Measurements from ENCODE around the gene SMYD3. TPM values are rescaled to one million over a fixed set of nuclear protein-coding genes. Genes with fewer than 3 reads are reported as not detected.
A peak's percentile ranks its signal among the peaks of the same experiment; 100 is the strongest.

SMYD3 gene
- total RNA-seq, 1 donor from 2014 or later: 31.9 TPM

DNA sequence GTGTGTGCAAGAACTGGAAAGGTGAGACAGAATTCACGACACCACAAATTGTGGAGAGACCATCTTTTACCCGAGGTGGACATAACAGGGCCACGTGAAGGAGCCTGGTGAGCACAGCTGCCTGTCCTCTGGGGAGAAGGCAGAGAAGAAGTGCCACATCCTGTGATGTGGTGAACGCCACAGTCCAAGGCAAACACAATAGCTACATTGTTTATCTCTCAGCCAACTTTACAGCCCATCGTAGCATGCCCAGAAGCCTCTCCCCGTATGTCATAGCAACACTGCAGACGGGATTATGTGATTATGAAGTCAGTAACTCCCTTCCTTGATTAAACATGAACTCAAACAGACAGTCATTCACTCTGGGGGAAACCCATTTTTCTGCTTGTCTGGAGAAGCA, 612.2 kb downstream of the SMYD3 start:
- Mint-ChIP-seq H3K9me3 (ENCODE audit: low read depth) (peaks cover 21% of the 10 kb centered on the region), H3K27me3 (no peaks in the 10 kb centered on the region), H3K36me3 (ENCODE audit: insufficient read depth) (peaks cover 14% of the 10 kb centered on the region), H3K4me3 (ENCODE audit: low read depth) (no peak overlapping the region), H3K4me1 (ENCODE audit: low read depth) (no peaks in the 10 kb centered on the region), H3K27ac (no peak overlapping the region)
- TF ChIP-seq, protein P1, sequence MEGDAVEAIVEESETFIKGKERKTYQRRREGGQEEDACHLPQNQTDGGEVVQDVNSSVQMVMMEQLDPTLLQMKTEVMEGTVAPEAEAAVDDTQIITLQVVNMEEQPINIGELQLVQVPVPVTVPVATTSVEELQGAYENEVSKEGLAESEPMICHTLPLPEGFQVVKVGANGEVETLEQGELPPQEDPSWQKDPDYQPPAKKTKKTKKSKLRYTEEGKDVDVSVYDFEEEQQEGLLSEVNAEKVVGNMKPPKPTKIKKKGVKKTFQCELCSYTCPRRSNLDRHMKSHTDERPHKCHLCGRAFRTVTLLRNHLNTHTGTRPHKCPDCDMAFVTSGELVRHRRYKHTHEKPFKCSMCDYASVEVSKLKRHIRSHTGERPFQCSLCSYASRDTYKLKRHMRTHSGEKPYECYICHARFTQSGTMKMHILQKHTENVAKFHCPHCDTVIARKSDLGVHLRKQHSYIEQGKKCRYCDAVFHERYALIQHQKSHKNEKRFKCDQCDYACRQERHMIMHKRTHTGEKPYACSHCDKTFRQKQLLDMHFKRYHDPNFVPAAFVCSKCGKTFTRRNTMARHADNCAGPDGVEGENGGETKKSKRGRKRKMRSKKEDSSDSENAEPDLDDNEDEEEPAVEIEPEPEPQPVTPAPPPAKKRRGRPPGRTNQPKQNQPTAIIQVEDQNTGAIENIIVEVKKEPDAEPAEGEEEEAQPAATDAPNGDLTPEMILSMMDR (IDR thresholded peaks at IDR 0.05; ENCODE audit: unreplicated experiment): no peak
- DNase-seq (ENCODE audit: low spot score, unreplicated experiment): no peak

DNA sequence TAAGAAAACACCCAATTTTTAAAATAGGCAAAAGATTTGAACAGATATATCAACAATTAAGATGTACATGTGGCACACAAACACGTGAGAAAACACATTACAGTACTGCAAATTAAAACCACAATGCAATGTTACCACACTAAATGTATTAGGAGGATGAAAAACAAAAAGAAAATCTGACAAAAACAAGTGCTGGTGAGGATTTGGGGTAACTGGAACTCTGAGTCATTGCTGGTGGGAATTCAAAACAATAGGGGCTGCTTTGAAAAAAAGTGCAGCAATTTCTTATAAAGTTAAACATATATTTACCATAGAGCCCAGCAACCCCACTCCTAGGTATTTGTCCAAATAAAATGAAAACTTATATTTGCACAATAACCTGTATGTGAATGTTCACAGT, 614.1 kb downstream of the SMYD3 start:
- Mint-ChIP-seq H3K9me3 (ENCODE audit: low read depth) (peaks cover 25% of the 10 kb centered on the region), H3K36me3 (ENCODE audit: insufficient read depth) (peaks cover 14% of the 10 kb centered on the region), H3K4me3 (ENCODE audit: low read depth) (no peak overlapping the region), H3K27me3 (no peaks in the 10 kb centered on the region), H3K27ac (no peak overlapping the region), H3K4me1 (ENCODE audit: low read depth) (no peaks in the 10 kb centered on the region)
- DNase-seq (ENCODE audit: low spot score, unreplicated experiment): no peak
- TF ChIP-seq, protein P1 (IDR thresholded peaks at IDR 0.05; ENCODE audit: unreplicated experiment): no peak

DNA sequence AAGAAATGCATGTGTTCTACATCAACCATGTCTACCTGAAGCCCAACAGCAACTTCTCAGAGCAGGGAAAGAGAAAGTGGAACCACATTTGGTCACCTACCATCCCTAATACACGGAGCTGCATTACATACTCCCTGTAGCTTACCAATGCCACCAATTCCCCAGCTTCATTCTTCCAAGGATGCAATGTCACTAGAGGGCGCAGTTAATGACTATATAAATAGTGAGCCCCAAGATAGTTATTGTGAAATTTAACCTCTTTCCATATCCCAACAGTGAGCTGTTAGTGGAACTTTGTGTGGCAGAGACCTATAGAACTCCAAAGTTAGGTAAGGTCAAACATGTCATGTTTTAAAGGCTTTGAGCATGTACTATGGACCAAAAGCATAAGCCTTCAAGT, 618.3 kb downstream of the SMYD3 start:
- Mint-ChIP-seq H3K4me3 (ENCODE audit: low read depth) (no peak overlapping the region), H3K36me3 (ENCODE audit: insufficient read depth) (peaks cover 21% of the 10 kb centered on the region), H3K27ac (no peak overlapping the region), H3K9me3 (ENCODE audit: low read depth) (peaks cover 30% of the 10 kb centered on the region), H3K27me3 (no peaks in the 10 kb centered on the region), H3K4me1 (ENCODE audit: low read depth) (no peaks in the 10 kb centered on the region)
- TF ChIP-seq, protein P1 (IDR thresholded peaks at IDR 0.05; ENCODE audit: unreplicated experiment): peak; percentile 40
- DNase-seq (ENCODE audit: low spot score, unreplicated experiment): no peak

DNA sequence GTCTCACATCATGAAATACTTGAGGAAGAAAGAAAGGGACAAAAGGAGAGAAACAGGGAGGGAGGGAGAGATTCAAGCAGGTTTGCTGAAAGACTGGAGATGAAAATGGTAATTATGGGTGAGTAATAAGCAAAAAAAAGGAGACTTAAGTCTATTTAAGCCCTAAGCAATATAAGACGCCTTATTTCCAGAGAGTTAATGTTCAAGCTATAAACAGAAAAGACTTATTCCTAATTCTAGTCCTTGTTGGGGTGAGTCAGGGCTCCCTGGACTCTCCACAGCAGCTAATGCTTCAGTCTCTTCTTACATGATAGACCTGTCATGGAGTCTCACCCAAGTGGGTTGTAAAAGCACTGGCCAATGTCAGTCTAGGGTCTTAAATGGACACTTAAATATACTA, 619.2 kb downstream of the SMYD3 start:
- peaks cover 18% of the 10 kb centered on the region for H3K36me3 Mint-ChIP-seq (ENCODE audit: insufficient read depth)
- no peaks in the 10 kb centered on the region for H3K4me1 Mint-ChIP-seq (ENCODE audit: low read depth)
- H3K9me3 Mint-ChIP-seq (ENCODE audit: low read depth): peaks cover 22% of the 10 kb centered on the region
- H3K27me3 Mint-ChIP-seq: no peaks in the 10 kb centered on the region
- no peak overlapping the region for H3K4me3 Mint-ChIP-seq (ENCODE audit: low read depth)
- TF ChIP-seq, protein P1 (IDR thresholded peaks at IDR 0.05; ENCODE audit: unreplicated experiment): no peak
- DNase-seq (ENCODE audit: low spot score, unreplicated experiment): no peak
- no peak overlapping the region for H3K27ac Mint-ChIP-seq

DNA sequence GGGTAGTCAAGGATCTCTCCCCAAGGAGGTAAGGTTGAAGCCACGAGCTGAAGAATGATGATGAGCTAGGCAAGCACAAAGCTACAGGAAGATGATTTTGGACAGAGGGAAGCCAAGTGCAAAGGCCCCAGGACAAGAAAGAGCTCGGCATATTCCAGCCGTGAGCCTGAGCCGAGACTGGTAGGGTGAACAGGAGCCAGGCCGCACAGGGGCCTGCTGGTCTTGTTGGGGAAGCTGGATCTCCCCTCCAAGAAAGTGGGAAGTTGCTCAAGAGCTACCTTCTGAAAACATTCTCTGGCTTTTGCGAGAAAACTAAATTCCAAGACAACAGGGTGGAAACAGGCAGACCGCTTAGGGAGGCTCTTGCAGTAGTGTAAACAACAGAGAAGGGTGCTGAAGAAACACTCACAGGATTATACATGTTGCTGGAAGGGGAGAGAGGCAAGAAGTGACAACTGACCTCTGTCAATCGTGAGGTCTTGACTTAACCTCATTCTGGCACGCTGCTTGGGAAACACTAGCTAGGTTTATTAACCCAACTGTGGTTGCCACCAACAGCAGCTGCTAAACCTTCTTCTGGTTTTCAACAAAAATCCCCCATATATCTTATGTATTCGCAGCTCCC, 625.2 kb downstream of the SMYD3 start:
- no peaks in the 10 kb centered on the region for H3K4me1 Mint-ChIP-seq (ENCODE audit: low read depth)
- H3K27me3 Mint-ChIP-seq: no peaks in the 10 kb centered on the region
- TF ChIP-seq, protein P1 (IDR thresholded peaks at IDR 0.05; ENCODE audit: unreplicated experiment): no peak
- DNase-seq (ENCODE audit: low spot score, unreplicated experiment): no peak
- H3K4me3 Mint-ChIP-seq (ENCODE audit: low read depth): no peak overlapping the region
- peaks cover 5% of the 10 kb centered on the region for H3K9me3 Mint-ChIP-seq (ENCODE audit: low read depth)
- H3K27ac Mint-ChIP-seq: no peak overlapping the region
- peaks cover 9% of the 10 kb centered on the region for H3K36me3 Mint-ChIP-seq (ENCODE audit: insufficient read depth)

Measured in progenitor cell of endocrine pancreas (in vitro differentiated cells).